HG03469 (cell line): ENCODE measurements around the gene PIEZO1.

ENCODE experiments used
- ATAC-seq: cut with Tn5 transposase; IDR thresholded peaks from one replicate; pipeline ENCODE4 v1.9.1; 2021; ENCODE audit warnings: mild to moderate bottlenecking, moderate library complexity, moderate number of reproducible peaks; ENCODE audit not compliant: unreplicated experiment

Gene PIEZO1

DNA sequence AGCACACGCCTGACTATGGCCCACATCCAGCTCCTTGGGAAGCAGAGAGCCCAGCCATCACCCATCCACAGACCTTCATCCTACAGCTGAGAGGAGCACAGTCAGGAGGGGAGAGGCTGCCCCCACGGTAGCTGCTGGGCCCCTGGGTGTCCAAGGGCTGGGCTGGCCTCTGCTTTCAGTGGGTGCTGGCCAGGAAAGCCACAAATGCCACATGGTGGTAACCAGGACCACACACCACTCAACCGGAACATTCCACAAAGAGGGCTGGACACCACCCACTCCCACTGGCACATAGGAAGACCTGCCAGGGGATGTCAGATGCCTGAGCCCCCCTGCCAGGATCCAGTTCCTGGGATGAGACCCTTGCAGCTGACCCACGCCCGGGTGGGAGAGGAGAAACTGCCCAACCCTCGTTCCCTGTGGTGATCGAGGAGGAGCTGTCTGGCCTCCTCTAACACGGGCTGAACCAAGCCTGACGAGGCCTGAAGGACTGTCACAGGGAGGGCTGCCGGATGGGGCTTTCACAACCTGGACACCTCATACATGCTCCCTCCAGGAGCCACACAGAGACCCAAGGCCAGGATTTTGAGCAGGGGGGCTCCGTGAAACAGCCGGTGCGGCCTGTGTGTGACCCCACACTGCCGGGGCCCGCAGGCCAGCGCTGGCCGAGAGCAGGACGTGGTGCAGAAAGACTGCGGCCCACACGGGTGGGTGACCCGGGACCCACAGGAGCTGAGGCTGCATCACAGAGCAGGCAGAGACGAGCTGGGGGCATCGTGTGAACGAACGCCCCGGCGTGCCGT, 30.7 kb downstream of the PIEZO1 start:
- ATAC-seq, result no peak

DNA sequence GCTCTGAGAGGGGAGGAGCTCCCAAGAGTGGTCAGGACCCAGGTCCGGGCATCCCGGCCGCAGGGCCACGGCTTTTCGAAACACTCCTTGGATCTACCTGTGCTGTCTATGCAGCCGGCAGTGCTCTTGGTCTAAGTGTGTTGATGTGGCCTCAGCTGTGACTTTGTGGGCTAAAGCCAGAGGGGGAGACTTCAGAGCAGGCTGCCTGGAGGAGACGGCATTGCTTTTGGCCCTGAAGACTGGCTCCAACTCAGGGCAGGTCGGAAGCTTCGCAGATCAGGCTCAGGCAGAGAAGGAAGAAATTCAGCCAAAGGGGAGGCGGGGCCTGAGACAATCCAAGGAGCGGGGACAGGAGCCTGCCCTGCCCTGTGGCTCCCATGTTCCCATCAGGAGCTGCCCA, 31.4 kb downstream of the PIEZO1 start:
- no peak for ATAC-seq

- no peak for ATAC-seq
Observed at GRCh38 chr16:88753191-88753590, 31.8 kb downstream of the PIEZO1 start.

GRCh38 chr16:88752386-88753002, 32.5 kb downstream of the PIEZO1 start:
- no peak for ATAC-seq

DNA sequence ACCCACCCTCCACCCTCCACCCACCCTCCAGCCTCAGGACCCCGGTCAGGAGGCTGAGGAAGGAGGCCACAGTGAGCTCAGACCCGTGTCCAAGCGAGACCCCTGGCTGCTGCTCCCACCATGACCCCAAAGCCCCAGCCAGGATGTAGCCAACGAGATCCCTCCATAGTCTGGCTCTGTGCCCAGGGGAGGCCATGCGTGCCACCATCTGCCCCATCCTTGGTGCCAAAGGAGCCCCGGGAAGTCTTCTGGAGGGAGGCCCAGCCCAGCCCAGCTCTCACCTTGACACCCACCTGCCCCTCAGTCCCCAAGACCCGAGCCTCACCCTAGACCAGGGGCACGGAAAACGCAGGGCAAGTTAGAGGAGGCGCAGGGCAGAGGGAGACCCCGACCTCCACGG, 34.2 kb downstream of the PIEZO1 start:
- ATAC-seq, result no peak

GRCh38 chr16:88749358-88749757, 35.7 kb downstream of the PIEZO1 start:
- ATAC-seq, result no peak

DNA sequence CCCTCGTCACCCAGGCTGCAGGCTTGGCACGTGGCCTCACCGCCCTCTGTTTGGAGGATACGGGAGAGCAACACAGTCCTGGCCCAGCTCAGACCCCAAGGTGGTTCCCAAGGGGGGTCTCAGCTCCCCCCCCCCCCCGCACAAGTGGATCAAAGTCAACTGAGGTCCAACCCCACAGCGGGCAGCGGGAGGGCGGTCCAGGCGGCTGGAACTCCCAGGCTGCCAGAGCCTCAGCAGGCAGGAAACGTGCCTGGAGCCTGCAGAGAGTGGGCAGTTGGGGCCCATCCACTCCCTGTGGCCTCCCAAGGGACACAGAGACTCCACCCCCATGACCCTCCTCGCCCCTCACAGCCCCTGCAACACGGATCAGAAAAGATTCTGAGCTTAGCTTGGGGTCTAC, 36.7 kb downstream of the PIEZO1 start:
- no peak for ATAC-seq

DNA sequence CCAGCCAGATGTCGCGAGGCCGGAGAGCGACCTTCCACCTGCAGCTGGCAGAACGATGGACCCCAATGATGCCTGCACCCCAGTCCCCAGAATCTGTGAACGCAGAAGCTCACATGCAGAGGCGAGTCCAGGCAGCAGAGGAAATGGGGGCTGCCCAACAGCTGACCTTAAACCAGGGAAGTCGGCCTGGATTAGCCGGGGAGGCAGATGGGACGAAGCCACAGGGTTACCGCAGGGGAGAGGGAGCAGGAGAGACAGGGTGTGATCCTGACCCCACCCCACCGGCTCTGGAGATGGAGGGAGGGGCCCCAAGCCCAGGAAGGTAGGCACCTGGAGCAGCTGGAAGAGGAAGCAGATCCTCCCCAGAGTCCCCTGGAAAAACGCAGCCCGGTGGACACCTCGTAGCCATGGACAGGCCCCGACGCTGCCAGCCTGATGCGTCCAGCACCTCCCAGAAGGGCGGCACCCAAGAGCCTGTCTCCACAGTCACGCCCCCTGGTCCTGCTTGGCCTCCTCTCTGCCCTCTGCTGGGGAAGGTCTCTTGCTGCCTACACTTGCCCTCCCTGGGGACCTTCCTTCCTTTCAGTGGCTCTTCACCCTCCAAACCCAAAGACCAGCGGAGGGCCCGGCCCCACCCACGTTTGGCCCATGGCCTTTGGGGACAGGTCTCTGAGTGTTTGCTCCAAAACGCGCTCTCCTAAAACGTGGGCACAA, 37.3 kb downstream of the PIEZO1 start:
- no peak for ATAC-seq

DNA sequence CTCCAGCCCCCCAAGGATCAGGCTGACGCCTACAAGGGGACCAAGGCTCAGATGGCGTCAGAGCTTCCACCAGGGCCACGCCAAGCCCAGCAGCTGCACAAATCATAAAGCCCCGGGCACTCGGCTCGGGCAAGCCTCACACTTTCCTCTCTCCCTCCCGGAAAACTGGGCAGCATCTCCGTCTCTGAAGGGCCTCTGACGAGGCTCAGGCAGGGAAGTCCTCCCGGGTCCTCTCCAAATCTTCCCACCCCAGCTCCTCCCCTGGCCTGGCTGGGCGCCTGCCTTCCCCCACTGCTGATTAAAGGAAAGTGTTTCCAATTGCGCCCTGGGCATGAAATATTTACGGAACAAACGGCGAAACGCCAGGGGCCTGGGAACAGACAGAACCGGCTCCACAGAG, 38.5 kb downstream of the PIEZO1 start:
- no peak for ATAC-seq

GRCh38 chr16:88744577-88745521, 40.2 kb downstream of the PIEZO1 start:
- ATAC-seq, result no peak

DNA sequence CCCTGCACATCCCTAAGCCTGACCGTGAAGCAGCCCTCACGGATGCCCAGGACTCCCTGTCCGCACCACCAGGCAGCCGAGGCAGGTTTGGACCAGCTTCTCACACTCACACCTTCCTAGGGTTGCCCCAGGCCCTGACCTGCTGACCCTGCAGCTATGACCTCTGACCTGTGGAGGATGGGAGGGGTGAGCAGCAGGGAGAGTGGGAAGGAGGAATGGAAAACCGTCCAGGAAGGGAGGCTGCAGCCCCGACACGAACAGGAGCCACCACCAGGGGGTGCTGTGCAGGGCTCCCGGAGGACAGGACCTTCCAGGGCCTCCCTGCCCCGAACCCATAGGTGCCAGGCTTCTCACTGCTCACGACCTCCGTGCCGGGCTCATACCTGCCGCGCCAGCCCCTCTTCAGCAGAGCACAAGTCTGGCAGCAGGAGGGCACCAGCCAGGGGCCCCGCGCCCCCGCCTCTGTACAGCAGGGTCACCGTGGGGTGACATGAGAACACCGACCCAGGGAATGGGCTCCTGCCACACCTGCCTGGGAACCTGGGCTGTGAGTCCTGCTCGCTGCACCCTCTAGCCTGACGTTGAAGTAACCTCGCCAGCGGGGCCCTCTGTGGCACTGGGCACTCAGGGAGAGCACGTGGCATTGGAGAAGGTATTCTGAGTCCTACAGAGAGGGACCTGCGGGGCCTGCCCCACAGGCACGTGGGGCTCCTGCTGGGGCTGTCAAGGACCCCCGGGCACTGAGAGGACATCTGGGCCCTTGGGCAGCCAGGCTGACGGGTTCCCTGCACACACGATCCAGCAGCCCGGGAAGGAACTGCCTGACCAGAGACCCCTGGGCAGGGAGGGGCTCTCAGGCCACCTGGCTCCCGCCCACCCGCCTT, 41.1 kb downstream of the PIEZO1 start:
- ATAC-seq, result no peak

GRCh38 chr16:88742896-88743605, 42.0 kb downstream of the PIEZO1 start:
- no peak for ATAC-seq

DNA sequence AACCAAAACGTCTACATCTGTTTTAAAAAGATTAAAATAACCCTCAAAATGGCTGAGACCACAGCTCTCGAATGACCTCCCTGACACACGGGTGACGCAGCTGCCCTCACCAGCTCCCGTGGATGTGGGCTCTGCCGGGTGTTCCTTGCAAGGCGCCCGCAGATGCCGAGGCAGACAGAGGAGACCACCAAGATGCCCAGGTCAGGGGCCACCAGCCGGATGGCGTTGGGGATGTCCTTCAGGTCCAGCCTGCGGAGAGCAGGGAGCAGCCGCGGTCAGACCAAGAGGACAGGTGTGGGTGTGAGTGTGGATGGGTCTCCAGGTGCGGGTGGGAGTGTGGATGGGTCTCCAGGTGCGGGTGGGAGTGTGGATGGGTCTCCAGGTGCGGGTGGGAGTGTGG, 43.7 kb downstream of the PIEZO1 start:
- no peak for ATAC-seq

DNA sequence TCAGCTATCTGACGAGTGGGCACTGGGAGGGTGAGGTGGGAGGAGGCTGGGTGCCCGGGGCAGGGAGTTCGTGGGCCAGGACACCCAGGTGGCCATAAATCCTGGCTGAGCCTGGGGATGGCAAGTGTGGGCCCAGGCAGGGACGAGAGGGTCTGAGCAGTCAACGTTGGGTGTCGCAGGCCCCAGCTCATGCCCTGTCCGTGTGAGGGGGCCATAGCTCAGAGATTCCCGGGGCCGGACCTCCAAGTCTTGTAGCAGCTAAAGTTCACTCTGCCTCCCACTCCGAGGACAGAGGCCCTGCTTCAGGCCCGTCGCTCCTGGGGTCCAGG, 44.3 kb downstream of the PIEZO1 start:
- ATAC-seq, result no peak

GRCh38 chr16:88739977-88740726, 44.9 kb downstream of the PIEZO1 start:
- ATAC-seq, result no peak

GRCh38 chr16:88739139-88739976, 45.7 kb downstream of the PIEZO1 start:
- ATAC-seq, result no peak

DNA sequence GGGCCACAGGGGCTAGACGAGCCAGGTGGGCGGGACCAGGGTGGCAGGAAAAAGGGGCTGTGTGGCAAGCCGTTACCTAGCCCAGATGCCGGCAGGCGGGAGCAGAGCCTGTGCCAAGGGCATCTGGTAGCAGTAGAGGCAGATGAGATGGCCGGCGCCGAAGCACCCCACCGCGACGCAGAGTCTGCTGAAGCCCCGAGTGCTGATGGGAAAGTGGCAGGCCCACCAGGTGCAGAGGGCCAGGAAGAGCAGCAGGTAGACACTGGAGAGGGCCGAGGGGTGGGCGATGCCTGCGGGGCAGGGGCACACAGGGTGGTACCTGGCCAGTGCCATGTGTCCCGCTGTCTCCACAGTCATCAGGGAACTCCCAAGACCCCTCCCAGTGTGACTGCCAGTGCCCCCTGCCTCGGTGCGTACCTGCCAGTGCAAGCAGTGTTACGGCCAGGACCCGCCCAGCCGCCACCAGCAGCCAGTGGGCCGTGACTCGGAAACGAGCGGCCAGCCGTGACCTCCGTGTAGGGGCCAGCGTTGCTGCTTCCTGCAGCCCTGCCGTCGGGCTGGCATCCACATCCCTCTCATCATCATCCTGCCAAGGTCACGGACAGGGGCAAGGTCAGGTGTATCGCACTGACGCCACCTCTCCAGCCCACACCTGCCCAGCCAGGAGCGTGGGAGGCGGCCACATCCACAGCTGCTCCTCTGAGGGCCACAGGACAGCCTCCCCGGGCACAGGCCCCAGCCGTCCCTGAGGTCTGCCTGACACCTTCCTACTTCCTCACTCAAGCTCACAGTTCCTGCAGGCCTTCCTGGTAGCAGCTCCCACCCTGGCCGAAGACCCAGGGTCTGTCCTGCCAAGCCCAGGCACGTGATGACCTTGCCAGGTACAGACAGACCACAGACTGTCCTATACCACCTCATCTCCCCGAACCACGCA, 46.6 kb downstream of the PIEZO1 start:
- no peak for ATAC-seq
